B cell (primary cell): ENCODE data around the gene JARID2. TPM values are rescaled to one million over a fixed set of nuclear protein-coding genes. Genes with fewer than 3 reads are reported as not detected.

Source experiments
- ATAC-seq: fragments of 200-7000 bp; cut with Tn5 transposase; one replicate; pipeline ENCODE4 v1.10.0; 2021; ENCODE audit warnings: low read depth, mild to moderate bottlenecking, moderate number of reproducible peaks, moderate library complexity
- CTCF ChIA-PET: fragments of 350-600 bp; sonication (Branson Sonifier 250); formaldehyde crosslinking; loops from one replicate; lab custom pipeline; 2021; ENCODE audit warnings: antibody characterized with exemption, inconsistent platforms; lab: Charles Lee
- POLR2A ChIA-PET: fragments of 350-600 bp; sonication (Branson Sonifier 250); formaldehyde crosslinking; loops from one replicate; lab custom pipeline; 2021; ENCODE audit warnings: antibody characterized with exemption; lab: Charles Lee
- DNase-seq: peaks from one replicate; pipeline ENCODE4 v3.0.0; 2013
- H2AFZ ChIP-seq: 2 replicates; pipeline ENCODE4 v1.6.1; 2012; ENCODE audit warnings: mild to moderate bottlenecking, low read depth, low read length; ENCODE audit not compliant: insufficient read depth, poor library complexity, severe bottlenecking
- H3K27ac ChIP-seq, 2 donors: 1 replicate in 1 of 2; 2 replicates in 1 of 2; pipeline ENCODE4 v1.5.1; 2012 to 2013; ENCODE audit warnings: low read length in 2 of 2, mild to moderate bottlenecking in 2 of 2, moderate library complexity in 1 of 2
- H3K27me3 ChIP-seq, 4 experiments: fragments of 200-600 bp in 1 of 4; sonication (generic) in 1 of 4; replicated peaks in 1 of 4; 1 replicate in 2 of 4; 2 replicates in 2 of 4; pipeline versions ENCODE4 v1.6.1 to v1.7.0; 2013 to 2016; ENCODE audit warnings: low read length in 3 of 4, mild to moderate bottlenecking in 2 of 4, mixed read lengths in 1 of 4, moderate library complexity in 1 of 4; ENCODE audit not compliant: insufficient read depth in 4 of 4, control insufficient read depth in 3 of 4; ENCODE audit errors: control extremely low read depth in 1 of 4
- H3K36me3 ChIP-seq, 2 experiments: replicated peaks in 1 of 2; 1 replicate in 1 of 2; 2 replicates in 1 of 2; pipeline versions ENCODE4 v1.6.1 to v1.7.1; 2013; ENCODE audit warnings: low read length in 1 of 2; ENCODE audit not compliant: insufficient read depth in 2 of 2, control insufficient read depth in 1 of 2; ENCODE audit errors: control extremely low read depth in 1 of 2, extremely low read depth in 1 of 2
- H3K4me1 ChIP-seq, 2 donors: fragments of 200-600 bp in 1 of 2; sonication (generic) in 1 of 2; 1 replicate in 1 of 2; 2 replicates in 1 of 2; pipeline versions ENCODE4 v1.5.1 to v1.6.1; 2013 to 2017; ENCODE audit warnings: low read length in 2 of 2; ENCODE audit not compliant: control insufficient read depth in 2 of 2, insufficient read depth in 2 of 2
- H3K4me2 ChIP-seq: replicated peaks from 2 replicates; pipeline ENCODE3; 2012; ENCODE audit warnings: mild to moderate bottlenecking, low read depth, low read length; ENCODE audit not compliant: poor library complexity, severe bottlenecking
- H3K4me3 ChIP-seq, 5 experiments: fragments of 200-600 bp in 1 of 5; sonication (generic) in 1 of 5; 1 replicate in 3 of 5; 2 replicates in 2 of 5; pipeline versions ENCODE4 v1.5.1 to v1.7.0; 2011 to 2016; ENCODE audit warnings: low read length in 4 of 5, mild to moderate bottlenecking in 4 of 5, low read depth in 2 of 5, control low read depth in 1 of 5, moderate library complexity in 1 of 5; ENCODE audit not compliant: insufficient read depth in 1 of 5; ENCODE audit errors: control extremely low read depth in 1 of 5, extremely low read depth in 1 of 5
- H3K79me2 ChIP-seq: fragments of 200-600 bp; sonication (generic); one replicate; pipeline ENCODE4 v1.6.0; 2016; ENCODE audit warnings: low read length; ENCODE audit not compliant: control insufficient read depth, insufficient read depth
- H3K9ac ChIP-seq: fragments of 200-600 bp; sonication (generic); 2 replicates; pipeline ENCODE4 v1.6.1; 2017; ENCODE audit warnings: mild to moderate bottlenecking, low read length, moderate library complexity
- H3K9me3 ChIP-seq, 3 donors: one replicate each; pipeline versions ENCODE4 v1.6.1 to v1.7.1; 2013; ENCODE audit warnings: low read length in 2 of 3; ENCODE audit not compliant: control insufficient read depth in 2 of 3, insufficient read depth in 1 of 3; ENCODE audit errors: control extremely low read depth in 1 of 3
- H4K20me1 ChIP-seq: 2 replicates; pipeline ENCODE4 v1.6.0; 2012; ENCODE audit warnings: mild to moderate bottlenecking, low read length; ENCODE audit not compliant: insufficient read depth, control insufficient read depth, poor library complexity, severe bottlenecking
- H3K27ac Mint-ChIP-seq: one replicate; pipeline ENCODE4 v1.8.0; 2021; ENCODE audit warnings: mixed read lengths
- H3K27me3 Mint-ChIP-seq: one replicate; pipeline ENCODE4 v1.8.0; 2021; ENCODE audit warnings: mixed read lengths
- H3K4me1 Mint-ChIP-seq: one replicate; pipeline ENCODE4 v1.8.0; 2021; ENCODE audit warnings: mixed read lengths
- H3K4me3 Mint-ChIP-seq: one replicate; pipeline ENCODE4 v1.8.0; 2021; ENCODE audit warnings: mixed read lengths
- H3K9me3 Mint-ChIP-seq: one replicate; pipeline ENCODE4 v1.8.0; 2022; ENCODE audit warnings: mixed read lengths; ENCODE audit not compliant: insufficient read depth
- EZH2 ChIP-seq: IDR thresholded peaks from 2 replicates; pipeline ENCODE4 v1.6.1; 2012; ENCODE audit warnings: borderline replicate concordance, low read depth, mild to moderate bottlenecking, moderate library complexity, low read length; ENCODE audit not compliant: insufficient read depth, poor library complexity, severe bottlenecking
- WGBS: methylation state at CpG from one replicate; pipeline ENCODE4 v1.1.5; 2013; ENCODE audit warnings: missing lambda C conversion rate; ENCODE audit not compliant: insufficient coverage; 5-methylcytosine and 5-hydroxymethylcytosine counted together
- intact Hi-C: fragments of 100-400 bp; cut with micrococcal nuclease; formaldehyde crosslinking; loops from one replicate; pipeline ENCODE4 v1.10.0; 2022
- polyA plus RNA-seq: library from polyadenylated mRNA; depleted of rRNA; stranded (reverse); fragments of >200 nt; gene quantifications from 2 replicates; pipeline ENCODE4 v1.2.3, GENCODE V29; 2012
- total RNA-seq, 2 donors: library from RNA; stranded (reverse); fragments of 120-200 nt in 1 of 2; gene quantifications; 1 replicate in 1 of 2; 2 replicates in 1 of 2; pipeline versions ENCODE4 v1.2.3 to v1.2.4, GENCODE V29; 2013 to 2022
- TF ChIP-seq, protein P1 (sequence below): fragments of 200-600 bp; IDR thresholded peaks from one replicate; pipeline ENCODE4 v1.8.0; 2022; ENCODE audit warnings: antibody characterized with exemption, mild to moderate bottlenecking

The JARID2 gene
- total and polyA plus RNA-seq, 2 donors (not counting 1 experiment from before 2014, with no cell fraction given): 11.0 to 58.1 TPM

DNA sequence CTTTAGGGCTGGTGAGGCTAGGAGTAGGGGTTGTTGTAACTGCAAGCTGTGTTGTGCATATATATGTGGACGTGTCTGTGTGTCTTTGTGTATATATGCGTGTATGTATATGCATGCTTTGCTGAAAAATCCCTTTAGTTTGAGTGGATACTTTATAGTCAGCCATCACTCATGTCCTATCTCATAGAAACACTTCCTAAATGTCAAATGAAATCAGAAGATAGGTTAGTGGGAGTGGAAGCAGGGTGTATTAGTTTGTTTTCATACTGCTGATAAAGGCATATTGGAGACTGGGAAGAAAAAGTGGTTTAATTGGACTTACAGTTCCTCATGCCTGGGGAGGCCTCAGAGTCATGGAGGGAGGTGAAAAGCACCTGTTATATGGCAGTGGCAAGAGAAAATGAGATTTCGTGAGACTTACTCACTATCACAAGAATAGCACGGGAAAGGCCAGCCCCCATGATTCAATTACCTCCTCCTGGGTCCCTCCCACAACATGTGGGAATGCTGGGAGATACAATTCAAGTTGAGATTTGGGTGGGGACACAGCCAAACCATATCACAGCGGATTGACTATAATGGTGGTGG, 131.1 kb downstream of the JARID2 start:
- ChIA-PET CTCF (no interaction called here), POLR2A (interaction anchor here (0.7 kb wide), 1 partner anchor 72 kb away, joined by 3 read pairs; no protein-coding TSS in a partner anchor)
- Mint-ChIP-seq H3K27me3 (no peaks in the 10 kb centered on the region), H3K4me1 (peaks cover 43% of the 10 kb centered on the region), H3K9me3 (no peaks in the 10 kb centered on the region), H3K27ac (no peak overlapping the region), H3K4me3 (no peak overlapping the region)
- intact Hi-C loops: no loop called here
- H3K4me2 ChIP-seq: no peak overlapping the region
- no peak for TF ChIP-seq EZH2
- TF ChIP-seq, protein P1, sequence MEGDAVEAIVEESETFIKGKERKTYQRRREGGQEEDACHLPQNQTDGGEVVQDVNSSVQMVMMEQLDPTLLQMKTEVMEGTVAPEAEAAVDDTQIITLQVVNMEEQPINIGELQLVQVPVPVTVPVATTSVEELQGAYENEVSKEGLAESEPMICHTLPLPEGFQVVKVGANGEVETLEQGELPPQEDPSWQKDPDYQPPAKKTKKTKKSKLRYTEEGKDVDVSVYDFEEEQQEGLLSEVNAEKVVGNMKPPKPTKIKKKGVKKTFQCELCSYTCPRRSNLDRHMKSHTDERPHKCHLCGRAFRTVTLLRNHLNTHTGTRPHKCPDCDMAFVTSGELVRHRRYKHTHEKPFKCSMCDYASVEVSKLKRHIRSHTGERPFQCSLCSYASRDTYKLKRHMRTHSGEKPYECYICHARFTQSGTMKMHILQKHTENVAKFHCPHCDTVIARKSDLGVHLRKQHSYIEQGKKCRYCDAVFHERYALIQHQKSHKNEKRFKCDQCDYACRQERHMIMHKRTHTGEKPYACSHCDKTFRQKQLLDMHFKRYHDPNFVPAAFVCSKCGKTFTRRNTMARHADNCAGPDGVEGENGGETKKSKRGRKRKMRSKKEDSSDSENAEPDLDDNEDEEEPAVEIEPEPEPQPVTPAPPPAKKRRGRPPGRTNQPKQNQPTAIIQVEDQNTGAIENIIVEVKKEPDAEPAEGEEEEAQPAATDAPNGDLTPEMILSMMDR: no peak
- DNase-seq (no peak), ATAC-seq (no peak)
- no CpG with 5 or more reads among the region's 5 CpGs for WGBS
- peaks cover 99% of the 10 kb centered on the region for H3K79me2 ChIP-seq
- no peak overlapping the region for H3K27ac ChIP-seq
- no peak overlapping the region for H3K9ac ChIP-seq
- no peak overlapping the region for H3K4me3 ChIP-seq
- H3K36me3 ChIP-seq: peaks cover 0 to 17% of the 10 kb centered on the region in 2 experiments
- peaks cover 10 to 21% of the 10 kb centered on the region in 2 donors for H3K4me1 ChIP-seq
- no peak overlapping the region for H2AFZ ChIP-seq
- no peaks in the 10 kb centered on the region for H3K9me3 ChIP-seq
- H4K20me1 ChIP-seq: peaks cover 93% of the 10 kb centered on the region
- no peaks in the 10 kb centered on the region for H3K27me3 ChIP-seq

DNA sequence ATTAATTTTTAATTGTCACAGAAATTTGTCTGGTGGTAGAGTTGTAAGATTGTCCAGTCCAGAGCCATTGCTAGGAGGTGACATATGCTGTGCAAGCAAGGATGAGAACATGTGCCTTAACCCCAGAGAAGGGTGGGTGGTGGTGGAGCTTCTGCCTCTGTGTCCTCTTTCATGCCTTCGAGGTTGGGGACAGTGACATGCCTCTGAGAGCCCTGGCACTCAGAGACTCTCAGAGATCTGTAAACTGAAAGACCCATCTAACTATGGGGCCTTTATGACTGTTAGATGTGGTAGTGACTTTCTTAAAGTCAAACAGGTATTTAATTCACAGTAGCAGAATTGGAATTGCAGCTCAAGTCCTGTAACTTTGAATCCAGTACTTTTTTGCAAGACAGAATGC, 132.4 kb downstream of the JARID2 start:
- Mint-ChIP-seq H3K27me3 (no peaks in the 10 kb centered on the region), H3K4me1 (peaks cover 50% of the 10 kb centered on the region), H3K27ac (no peak overlapping the region), H3K4me3 (no peak overlapping the region), H3K9me3 (no peaks in the 10 kb centered on the region)
- DNase-seq (no peak), ATAC-seq (no peak)
- H2AFZ ChIP-seq: no peak overlapping the region
- intact Hi-C loops: no loop called here
- peaks cover 95% of the 10 kb centered on the region for H4K20me1 ChIP-seq
- POLR2A ChIA-PET: no interaction called here
- no peaks in the 10 kb centered on the region for H3K27me3 ChIP-seq
- H3K79me2 ChIP-seq: peaks cover 99% of the 10 kb centered on the region
- CTCF ChIA-PET: interaction anchor here (0.7 to 2.1 kb wide), 3 partner anchors 12 to 73 kb away, joined by 3 to 6 read pairs (median 4); no protein-coding TSS in a partner anchor
- TF ChIP-seq EZH2: no peak
- TF ChIP-seq, protein P1: no peak
- no peak overlapping the region for H3K4me3 ChIP-seq
- no peak overlapping the region for H3K27ac ChIP-seq
- peaks cover 18 to 29% of the 10 kb centered on the region in 2 donors for H3K4me1 ChIP-seq
- H3K9ac ChIP-seq: no peak overlapping the region
- H3K9me3 ChIP-seq: no peaks in the 10 kb centered on the region
- no peak overlapping the region for H3K4me2 ChIP-seq
- WGBS: 100% methylated on average over 1 of the region's 1 CpG
- H3K36me3 ChIP-seq: peaks cover 0 to 17% of the 10 kb centered on the region in 2 experiments
